NCI-H146 treated with DMSO at 0.1 percent for 48 hours (cell line): ENCODE measurements around the gene KNCN.
A peak's percentile ranks its signal among the peaks of the same experiment; 100 is the strongest.

Source experiments
- DNase-seq: peaks from one replicate; lab custom pipeline; 2025; ENCODE audit not compliant: unreplicated experiment; lab: John Stamatoyannopoulos, UW

The KNCN gene

DNA sequence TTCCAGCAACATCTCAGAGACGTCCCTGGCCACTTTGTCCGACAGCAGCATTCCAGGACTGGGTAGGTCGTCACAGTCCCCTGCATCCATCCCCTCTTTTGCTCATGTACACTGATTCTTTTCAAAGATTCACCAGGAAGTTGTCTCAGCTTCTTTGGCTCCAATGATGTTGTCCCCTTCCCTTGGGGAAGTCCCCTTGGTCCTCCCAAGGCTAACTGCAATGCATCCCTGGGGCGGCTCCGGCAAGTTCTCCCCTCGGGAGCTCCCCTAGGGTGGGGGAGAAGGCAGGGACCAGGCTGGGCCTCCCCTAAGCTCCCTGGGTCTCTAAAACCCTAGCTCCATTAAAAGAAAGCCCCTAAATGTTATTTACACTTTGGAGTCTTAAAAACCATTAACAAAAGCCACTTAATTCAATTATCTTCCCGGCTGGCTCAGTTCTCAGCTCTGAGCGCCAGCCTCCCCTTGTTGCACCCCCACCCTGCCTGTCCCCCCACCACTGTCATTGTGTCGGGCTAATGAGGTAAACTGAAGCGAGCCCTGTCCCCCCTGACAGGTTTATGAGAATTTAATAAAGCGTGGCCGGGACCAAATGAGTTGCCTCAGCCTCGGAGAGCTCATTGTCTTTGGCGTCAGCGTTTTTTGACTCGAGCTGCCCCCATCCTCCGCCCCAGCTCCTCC is 25.3 kb downstream of the KNCN start:
- no peak for DNase-seq

DNA sequence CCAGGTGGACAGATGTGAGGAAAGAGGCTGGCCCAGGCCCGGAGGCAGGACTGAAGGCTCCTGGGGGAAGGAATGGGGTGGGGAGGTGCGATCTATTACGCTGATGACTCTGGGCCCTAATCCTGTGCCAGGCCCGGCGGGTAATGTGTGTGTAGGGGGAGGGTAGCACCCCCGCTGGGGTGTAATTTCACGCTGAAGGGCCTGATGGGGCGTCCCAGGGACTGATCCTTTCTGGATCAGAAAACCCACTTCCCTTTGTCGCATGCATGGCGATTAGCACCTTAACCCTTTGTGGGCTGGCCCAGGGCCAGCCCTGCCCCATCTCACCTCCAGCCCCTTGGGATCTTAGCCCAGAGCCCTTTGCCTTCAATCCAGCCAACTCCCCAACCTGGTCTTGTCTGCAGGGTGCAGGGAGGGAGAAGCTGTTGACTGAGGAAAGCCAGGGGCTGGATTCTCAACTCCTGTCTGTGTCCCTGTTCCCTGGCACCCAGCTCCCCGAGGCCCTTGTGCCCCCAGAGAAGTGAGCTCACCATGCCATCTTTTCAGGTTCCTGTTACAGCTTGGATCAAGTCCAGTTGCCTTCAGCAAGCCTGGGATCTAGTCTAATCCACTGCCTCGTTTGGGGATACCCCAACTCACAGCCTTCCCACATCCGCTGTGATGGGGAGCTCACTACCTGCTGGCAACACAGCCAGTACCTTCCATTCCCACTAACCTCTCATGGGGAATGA is 26.0 kb downstream of the KNCN start:
- no peak for DNase-seq

DNA sequence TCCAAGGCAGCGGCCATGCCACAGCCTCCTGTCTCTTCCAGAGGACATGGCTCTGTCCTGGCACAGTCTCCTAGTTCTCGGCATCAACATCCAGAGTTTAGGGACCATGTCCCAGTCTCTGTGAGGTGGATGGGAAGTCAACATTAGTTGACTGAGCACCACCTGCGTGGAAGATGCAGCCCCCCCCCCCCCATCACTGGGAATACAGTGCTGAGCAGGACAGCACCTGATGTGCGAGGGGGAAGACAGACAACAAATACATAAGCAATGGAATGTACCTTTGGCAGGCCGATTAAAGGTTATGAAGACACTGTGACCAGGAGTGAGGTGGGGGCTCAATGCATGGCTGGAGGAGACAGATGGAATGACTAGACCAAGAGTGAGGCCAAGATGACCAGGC is 26.6 kb downstream of the KNCN start:
- no peak for DNase-seq

DNA sequence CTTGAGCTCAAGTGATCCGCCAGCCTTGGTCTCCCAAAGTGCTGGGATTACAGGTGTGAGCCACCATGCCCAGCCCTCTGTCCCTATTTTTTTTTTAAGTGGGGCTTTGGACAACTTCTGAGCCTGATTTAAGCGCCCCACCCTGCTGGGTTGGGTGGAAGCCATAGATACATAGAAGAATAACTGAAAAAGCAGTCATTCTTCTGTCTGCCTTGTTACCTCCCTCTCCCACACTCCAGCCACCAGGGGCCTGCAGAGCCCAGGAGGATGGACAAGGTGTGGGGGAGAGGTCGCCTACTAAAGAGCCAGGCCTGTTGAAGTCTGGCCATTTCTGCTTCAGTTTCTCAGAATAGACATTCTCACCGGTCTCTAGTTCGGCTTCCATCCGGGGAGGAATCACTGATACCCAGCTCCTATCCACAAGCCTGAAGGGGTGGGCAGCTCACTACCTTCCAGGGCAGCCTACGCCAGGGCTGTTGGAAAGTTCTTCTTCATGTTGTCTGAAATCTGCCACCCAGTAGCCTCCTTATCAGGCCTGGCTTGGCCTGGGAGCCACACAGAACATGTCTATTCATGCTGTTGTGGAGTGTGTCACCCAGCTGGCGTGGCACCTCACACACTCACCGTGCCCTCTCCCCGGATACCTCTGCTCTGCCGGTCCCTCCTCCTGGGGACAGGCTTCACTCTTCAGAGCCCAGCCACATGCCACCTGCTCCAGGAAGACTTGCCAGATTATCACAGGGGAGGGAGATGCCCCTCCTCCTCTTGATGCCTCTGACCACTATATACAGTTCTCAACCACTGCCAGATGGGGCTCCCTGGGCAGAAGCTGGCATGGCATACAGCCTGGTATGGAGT is 27.7 kb downstream of the KNCN start:
- no peak for DNase-seq

DNA sequence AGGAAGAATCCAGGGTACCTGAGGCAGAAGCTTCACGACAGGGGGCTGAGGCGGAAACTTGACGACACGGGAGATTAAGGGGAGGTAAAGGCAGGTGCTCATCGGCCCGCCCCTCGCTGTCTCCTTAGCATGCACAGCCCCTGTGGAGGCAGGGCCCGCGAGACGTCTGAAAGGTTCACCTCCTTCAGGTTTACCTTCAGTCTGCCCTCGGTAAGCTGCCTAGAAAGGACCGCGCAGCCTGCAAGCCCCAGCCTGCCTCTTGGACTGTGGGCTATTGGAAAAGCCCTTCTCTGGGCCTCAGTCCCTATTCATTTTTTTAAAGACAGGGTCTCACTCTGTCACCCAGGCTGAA is 28.5 kb downstream of the KNCN start:
- DNase-seq = no peak

DNA sequence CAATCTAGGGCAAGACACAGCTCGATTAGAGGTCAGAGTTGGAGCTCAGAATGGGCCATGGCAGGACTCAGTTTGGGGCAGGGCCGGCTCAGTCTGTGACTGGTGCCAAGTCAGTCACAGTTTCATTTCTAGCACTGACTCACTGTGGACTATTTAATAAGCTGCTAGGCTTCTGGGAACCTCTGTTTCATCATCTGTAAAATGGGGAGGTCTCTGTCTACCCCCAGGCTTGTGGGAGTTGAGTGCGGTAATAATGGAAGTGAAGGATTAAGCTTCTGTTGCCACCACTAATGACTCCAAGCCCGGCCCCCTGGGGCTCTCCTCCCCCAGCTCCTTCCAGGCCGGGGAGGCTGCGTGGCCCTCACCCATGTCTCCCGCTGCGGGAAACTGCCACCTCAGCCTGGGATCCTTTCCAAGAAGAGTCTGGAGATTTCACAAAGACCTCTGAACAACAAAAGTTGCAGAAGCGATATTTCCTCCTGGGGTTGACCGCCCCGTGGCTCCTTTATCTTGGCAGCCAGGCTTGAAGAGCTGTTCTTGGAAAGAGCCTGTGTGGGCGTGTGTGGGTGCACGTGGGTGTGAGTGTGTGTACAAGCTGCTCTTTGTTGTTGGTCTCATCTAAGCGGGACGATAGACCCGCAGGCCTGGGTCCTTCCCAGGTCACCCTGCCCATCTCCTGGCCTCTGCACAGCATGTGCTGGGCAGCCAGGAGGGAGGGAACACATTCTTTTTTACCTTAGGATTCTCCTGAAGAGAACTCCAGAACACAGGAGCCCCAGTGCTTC is 29.1 kb downstream of the KNCN start:
- DNase-seq = no peak

DNA sequence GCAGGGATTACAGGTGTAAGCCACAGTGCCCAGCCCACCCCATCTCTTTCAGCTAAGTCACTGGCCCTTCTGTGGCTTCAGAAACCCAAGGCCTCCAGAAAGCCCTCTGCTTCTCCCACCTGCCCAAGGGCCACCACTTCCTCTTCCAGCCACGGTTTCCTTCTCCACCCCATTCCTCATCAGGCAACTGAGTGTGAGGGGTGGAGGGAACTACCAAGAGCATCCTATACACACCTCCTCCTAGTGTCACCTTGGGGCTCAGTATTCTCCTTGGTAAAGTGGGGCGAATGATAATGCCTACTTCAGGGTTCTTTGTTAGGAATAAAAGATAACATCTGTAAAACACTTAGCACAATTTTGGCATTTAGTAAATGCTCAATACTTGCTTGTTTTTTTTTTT is 30.0 kb downstream of the KNCN start:
- no peak for DNase-seq

DNA sequence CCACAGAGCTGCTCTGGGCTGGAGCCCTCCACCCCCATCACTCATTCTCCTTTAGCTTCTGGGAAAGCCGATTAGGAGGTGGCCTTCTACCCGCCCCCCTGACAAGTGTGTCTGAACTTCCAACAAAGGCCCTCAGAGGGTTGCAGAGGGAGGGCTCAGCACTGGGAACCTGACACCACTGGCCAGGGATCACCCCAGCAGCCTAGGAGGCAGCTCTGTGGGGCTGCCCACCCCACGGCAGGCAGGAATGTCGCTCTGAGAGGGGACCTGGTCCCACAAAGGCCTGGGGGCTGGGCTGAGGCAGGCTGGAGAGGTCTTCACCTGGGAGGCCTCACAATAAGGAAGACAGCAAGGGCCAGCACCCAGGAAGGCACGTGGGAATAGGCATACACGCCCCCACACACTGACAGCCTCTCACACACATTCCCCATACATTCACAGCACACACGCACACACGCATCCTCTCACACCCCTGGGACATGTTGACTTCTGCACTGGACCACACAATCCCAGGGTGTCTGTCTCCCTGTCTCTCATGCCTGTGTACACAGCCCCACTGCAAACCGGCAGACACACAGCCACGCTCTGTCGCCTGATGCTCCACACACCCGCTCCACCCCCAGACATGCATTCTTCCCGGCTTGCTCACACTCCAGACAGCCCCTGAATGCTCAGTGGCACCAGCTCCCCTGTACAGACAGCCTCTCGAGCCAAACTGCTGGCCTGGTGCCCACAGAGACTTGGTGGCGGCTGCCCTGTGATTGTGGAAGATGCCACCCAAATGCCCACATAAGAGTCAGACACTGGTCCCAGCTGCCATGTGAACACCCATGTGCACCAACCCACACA is 31.2 kb downstream of the KNCN start:
- no peak for DNase-seq

DNA sequence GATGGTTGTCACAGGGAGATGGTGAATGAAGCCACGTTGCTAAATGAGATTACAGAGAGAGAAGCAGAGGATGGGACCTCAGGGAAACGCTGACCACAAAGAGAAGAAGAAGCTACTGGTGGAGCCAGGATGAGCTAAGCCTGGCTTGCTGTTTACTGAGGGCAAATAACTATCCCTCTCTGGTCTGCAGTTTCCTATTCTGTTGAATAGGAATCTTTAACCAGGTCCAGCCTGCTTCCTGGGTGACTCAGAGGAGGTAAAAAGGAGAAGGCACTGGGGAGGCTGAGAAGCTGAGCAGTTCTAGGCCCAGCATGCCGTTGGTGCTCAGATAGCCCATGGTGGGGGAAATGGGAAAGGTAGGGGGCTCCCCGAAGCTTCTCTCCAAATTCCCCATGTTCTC is 32.2 kb downstream of the KNCN start:
- no peak for DNase-seq

DNA sequence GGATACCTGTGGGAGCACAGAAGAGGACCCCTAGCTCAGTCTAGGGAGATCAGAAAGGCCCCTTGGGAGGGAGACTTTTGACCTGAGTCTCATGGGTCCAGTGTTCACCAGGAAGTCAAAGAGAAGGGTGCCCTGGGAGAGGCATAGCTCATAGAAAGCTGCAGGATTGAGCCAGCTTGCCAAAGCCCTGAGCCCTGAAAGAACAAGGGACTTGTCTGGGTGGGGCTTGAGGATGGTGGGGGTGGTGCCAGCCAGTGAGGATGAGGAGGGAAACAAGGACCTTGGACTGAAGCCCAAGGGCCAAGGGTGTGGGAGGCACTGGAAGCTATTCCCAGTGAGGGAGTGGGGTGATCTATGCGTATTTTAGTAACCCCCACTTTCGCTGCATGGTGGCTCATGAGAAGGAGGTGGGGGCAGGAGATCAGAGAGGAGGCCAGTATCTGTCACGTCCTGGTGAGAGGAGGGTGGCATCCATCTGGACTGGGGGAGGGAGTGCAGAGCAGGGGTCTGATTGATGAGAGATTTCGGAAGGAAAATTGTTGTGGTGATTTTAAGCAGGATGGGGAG is 33.4 kb downstream of the KNCN start:
- no peak for DNase-seq

DNA sequence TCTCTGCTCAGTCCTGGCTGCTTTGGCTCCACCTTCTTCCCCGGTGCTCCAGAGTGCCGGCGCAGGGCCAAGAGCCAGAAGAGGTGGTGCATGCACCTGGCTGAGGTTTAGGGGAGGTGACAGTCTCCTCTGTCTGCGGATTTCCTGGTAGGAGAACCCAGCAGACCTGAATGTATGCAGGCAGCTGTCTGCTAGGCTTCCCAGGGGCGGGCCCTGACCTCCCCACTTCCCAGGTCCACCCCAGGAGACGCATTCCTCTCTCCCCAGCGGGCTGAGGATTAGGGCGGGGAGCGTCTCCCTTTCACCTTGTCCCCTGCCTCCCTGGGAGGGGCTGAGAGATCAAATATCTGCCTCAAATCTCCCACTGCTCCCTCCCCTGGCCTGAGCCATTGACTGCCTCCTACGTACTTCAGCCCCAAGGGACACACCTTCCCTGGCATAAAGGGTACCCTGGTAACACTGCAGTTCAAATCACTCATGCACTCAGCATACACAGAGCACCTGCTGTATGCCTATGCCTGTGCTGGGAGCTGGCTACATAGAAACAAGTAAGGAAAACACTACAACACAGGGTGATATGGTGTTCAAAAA is 34.3 kb downstream of the KNCN start:
- DNase-seq = peak; percentile 62

DNA sequence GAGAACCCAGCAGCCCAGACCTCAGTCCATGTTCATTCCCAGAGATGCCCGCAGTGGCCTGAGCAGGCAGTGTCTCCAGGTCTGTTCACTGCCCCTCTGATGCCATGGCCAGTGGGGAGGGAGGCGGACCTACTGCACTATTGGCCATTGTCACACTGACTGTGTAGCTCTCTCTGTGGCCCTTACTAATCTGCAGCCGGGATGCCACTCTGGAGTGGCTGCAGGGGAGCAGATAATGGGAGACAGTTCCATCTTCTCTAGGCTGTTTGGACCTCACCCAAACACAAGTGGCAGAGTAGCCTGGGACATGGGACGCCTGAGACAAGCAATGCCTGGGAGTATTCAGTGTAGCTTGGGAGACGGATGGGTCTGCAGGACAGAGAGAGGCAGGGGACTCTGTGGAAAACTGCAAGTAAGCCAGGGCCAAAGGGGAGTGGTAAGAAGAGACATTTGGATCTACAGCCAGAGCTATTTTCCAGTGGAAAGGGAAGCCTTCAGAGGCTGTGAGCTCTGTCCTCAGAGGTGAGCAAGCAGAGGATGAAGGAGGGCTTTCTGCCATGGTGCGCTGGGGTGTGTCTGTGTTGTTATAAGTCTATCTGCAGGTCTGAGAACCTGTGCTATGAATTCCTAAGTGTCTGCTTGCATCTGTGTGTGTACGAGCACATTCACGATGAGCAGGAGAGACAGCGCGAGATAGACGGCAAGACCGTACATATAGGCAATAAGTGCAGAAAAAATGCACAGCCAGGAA is 35.1 kb downstream of the KNCN start:
- no peak for DNase-seq

DNA sequence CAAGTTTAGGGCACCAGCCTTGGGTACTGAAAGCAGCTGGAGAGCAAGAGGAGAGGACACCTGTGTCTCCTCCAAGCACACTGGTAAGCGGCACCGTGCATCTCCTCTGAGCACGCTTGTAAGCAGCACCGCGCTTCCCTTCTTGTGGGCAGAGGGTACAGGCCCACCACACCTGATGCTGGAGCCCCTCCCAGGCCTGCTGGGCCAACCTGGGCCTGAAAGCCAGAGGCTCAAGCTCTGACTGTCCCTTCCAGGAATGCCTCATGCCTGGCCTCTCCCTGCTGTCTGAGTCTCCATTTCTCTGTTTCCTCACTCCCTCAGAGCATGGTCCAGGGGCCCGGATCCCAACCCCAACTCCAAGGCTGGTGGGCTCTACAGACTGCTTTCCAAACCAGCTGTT is 35.9 kb downstream of the KNCN start:
- no peak for DNase-seq

DNA sequence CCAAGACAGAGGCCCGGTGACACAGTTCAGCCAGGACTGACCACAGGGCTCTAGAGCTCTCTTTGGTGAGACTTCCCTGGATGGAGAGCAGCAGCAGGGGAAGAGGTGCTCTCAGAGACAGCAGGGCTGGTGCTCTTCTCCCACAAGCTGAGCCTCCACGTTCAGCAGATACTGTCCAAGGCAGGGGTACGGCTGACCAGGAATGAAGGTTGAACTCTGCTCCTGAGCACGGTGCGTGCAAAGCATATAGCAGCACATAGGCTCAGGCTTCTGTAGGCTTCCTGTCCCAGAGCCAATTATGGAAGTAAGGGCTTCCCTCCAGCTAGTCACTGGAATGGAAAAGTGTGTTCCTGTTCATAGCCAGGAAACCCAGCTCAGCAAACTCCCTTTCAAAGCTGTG is 37.9 kb downstream of the KNCN start:
- no peak for DNase-seq

DNA sequence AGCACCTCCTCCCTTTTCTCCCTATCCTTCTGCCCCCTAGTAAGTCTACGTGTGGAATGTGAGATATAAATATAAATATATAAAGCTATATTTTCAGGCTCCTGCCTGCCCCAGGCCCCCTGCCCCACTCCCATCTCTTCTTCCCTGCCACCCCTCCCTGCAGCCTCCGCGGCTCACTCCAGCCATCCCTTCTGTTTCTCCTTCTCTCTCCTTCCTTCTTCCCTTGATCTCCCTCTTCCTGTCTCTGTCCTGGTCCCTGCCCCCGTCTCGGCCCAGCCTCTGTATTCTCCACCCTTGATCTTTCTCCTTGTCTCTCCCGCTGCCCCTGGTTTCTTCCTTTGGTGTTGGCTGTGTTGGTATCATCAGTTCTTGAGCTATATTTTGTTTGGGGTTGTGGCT is 38.7 kb downstream of the KNCN start:
- DNase-seq = no peak

DNA sequence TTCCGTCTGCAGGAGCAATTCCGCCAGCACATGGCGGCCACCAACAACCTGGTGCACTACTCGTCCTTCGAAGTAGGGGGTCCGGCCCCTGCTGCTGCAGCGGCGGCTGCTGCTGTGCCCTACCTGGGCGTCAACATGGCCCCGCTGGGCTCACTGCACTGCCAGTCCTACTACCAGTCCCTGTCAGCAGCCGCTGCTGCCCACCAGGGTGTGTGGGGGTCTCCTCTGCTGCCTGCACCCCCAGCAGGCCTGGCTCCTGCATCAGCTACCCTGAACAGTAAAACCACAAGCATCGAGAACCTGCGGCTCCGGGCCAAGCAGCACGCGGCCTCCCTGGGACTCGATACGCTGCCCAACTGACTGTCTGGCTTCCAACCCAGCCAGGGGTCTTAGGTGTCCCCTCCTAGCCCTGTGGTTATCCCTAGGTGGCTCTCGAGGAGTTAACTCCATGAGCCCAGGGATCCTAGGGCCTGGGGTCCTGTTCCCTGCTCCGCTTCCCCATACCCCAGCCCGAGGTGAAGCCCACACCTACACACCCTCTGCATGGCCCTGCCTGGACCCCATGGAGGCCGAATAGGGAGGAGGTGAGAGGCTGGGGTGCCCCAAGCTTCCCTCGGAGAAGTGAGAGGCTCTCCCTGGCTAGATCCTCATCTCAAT is 39.2 kb downstream of the KNCN start:
- no peak for DNase-seq

DNA sequence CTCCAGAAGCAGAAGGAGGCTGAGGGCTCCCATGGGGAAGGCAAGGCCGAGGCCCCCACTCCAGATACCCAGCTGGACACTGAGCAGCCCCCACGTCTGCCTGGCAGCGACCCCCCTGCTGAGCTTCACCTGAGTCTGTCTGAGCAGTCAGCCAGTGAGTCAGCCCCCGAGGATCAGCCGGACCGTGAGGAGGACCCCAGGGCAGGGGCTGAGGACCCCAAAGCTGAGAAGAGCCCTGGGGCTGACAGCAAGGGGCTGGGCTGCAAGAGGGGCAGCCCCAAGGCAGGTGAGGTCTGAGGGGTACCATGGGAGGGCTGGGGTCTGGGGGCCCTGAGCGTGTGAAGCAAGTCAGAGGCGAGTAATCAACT is 40.5 kb downstream of the KNCN start:
- no peak for DNase-seq

DNA sequence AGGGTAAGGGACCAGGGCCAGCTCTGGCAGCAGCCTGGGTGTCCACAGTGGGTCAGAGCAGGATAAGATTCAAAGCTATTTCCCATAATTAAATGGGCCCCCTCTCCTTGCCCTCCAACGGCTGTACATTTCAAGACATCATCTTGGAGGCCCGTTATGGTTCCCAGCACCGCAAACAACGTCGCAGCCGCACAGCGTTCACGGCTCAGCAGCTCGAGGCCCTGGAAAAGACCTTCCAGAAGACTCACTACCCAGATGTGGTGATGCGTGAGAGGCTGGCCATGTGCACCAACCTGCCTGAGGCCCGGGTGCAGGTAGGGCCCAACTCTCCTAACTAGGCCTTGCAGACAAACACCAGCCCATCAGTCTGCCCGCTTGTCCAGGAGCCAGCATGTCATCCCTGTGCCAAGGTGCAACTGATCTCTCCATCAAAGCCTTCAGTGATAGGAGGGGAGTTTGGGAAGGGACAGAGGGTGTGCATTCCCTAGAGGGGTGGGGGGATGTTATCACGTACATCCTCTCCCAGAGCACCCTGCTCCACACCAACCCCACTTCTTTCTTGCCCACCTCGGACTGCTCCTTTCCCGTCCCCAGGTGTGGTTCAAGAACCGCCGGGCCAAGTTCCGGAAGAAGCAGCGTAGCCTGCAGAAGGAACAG is 41.0 kb downstream of the KNCN start:
- no peak for DNase-seq
